Osteocyte (in vitro differentiated cells): ENCODE measurements around the gene GIT1. TPM values are rescaled to one million over a fixed set of nuclear protein-coding genes. Genes with fewer than 3 reads are reported as not detected.

Experiments used
- DNase-seq: peaks from one replicate; pipeline ENCODE4 v3.0.0; 2021; ENCODE audit warnings: mixed read lengths; ENCODE audit not compliant: unreplicated experiment; ENCODE audit errors: extremely low spot score
- H3K27ac Mint-ChIP-seq: one replicate; pipeline ENCODE4 v1.8.0; 2021; ENCODE audit warnings: mild to moderate bottlenecking, mixed read lengths; ENCODE audit not compliant: unreplicated experiment
- H3K27me3 Mint-ChIP-seq: one replicate; pipeline ENCODE4 v1.8.0; 2021; ENCODE audit warnings: mixed read lengths; ENCODE audit not compliant: unreplicated experiment
- H3K36me3 Mint-ChIP-seq: one replicate; pipeline ENCODE4 v1.8.0; 2021; ENCODE audit warnings: mixed read lengths; ENCODE audit not compliant: unreplicated experiment
- H3K4me1 Mint-ChIP-seq: one replicate; pipeline ENCODE4 v1.8.0; 2021; ENCODE audit warnings: mixed read lengths; ENCODE audit not compliant: unreplicated experiment
- H3K4me3 Mint-ChIP-seq: one replicate; pipeline ENCODE4 v1.8.0; 2021; ENCODE audit warnings: mild to moderate bottlenecking, moderate library complexity, mixed read lengths; ENCODE audit not compliant: unreplicated experiment
- H3K9me3 Mint-ChIP-seq: one replicate; pipeline ENCODE4 v1.8.0; 2021; ENCODE audit warnings: mixed read lengths; ENCODE audit not compliant: unreplicated experiment
- CTCF ChIP-seq: fragments of 200-600 bp; sonication (generic); IDR thresholded peaks from 2 replicates; pipeline ENCODE4 v1.5.0; 2021; ENCODE audit warnings: antibody characterized with exemption, mild to moderate bottlenecking, moderate library complexity
- total RNA-seq: library from RNA; stranded (reverse); gene quantifications from 2 replicates; pipeline ENCODE4 v1.2.1, GENCODE V29; 2021

The GIT1 gene
- total RNA-seq, 1 donor from 2014 or later: 50.7 TPM

- Mint-ChIP-seq H3K36me3 (peaks cover 2% of the 10 kb centered on the region), H3K9me3 (no peaks in the 10 kb centered on the region), H3K27ac (peak within 1 kb of the TSS; percentile 4), H3K4me3 (peak within 1 kb of the TSS; percentile 77), H3K27me3 (no peaks in the 10 kb centered on the region), H3K4me1 (peaks cover 13% of the 10 kb centered on the region)
- DNase-seq: no peak
- no peak for TF ChIP-seq CTCF
Measured at GRCh38 chr17:29622337-29623282, 33.2 kb upstream of the GIT1 start, which contains the start of gene CORO6. TSS of gene CORO6 (minus strand) at chr17:29622912. CDS start at chr17:29621421, 1,491 bp downstream.

GRCh38 chr17:29621751-29622194, 32.3 kb upstream of the GIT1 start:
- Mint-ChIP-seq H3K36me3 (peaks cover 1% of the 10 kb centered on the region), H3K4me1 (peaks cover 17% of the 10 kb centered on the region), H3K4me3 (peak overlapping the region; percentile 77), H3K27ac (no peak overlapping the region), H3K27me3 (no peaks in the 10 kb centered on the region), H3K9me3 (no peaks in the 10 kb centered on the region)
- no peak for TF ChIP-seq CTCF
- no peak for DNase-seq

GRCh38 chr17:29620779-29621500, 31.5 kb upstream of the GIT1 start:
- DNase-seq: no peak
- Mint-ChIP-seq H3K4me3 (no peak overlapping the region), H3K4me1 (peaks cover 21% of the 10 kb centered on the region), H3K9me3 (no peaks in the 10 kb centered on the region), H3K36me3 (no peaks in the 10 kb centered on the region), H3K27ac (no peak overlapping the region), H3K27me3 (no peaks in the 10 kb centered on the region)
- TF ChIP-seq CTCF: no peak

- Mint-ChIP-seq H3K27ac (no peak overlapping the region), H3K4me3 (no peak overlapping the region), H3K36me3 (no peaks in the 10 kb centered on the region), H3K27me3 (no peaks in the 10 kb centered on the region), H3K4me1 (peaks cover 26% of the 10 kb centered on the region), H3K9me3 (no peaks in the 10 kb centered on the region)
- no peak for TF ChIP-seq CTCF
- no peak for DNase-seq
Measured at GRCh38 chr17:29620271-29620670, 30.8 kb upstream of the GIT1 start.

GRCh38 chr17:29619251-29619650, 29.8 kb upstream of the GIT1 start:
- no peak for DNase-seq
- TF ChIP-seq CTCF: peak; percentile 40
- no peak overlapping the region for H3K27ac Mint-ChIP-seq
- no peaks in the 10 kb centered on the region for H3K36me3 Mint-ChIP-seq
- H3K9me3 Mint-ChIP-seq: no peaks in the 10 kb centered on the region
- no peaks in the 10 kb centered on the region for H3K27me3 Mint-ChIP-seq
- H3K4me3 Mint-ChIP-seq: no peak overlapping the region
- H3K4me1 Mint-ChIP-seq: peaks cover 28% of the 10 kb centered on the region
